Stimulated activated CD8-positive, alpha-beta memory T cell treated with anti-CD3 and anti-CD28 coated beads, Interleukin-7, amount 100 ng/mL, for 48 hours (primary cell): ENCODE results near the gene PRR12.

Source experiments
- DNase-seq, 2 donors: peaks; one replicate each; pipeline ENCODE4 v3.0.0-alpha.2; 2020; ENCODE audit warnings: low read depth in 1 of 2; ENCODE audit errors: extremely low read depth in 1 of 2

The PRR12 gene

GRCh38 chr19:49664171-49665035, 73.4 kb downstream of the PRR12 start:
- DNase-seq = peak; percentile 75 to 84

- DNase-seq = no peak
Observed at GRCh38 chr19:49665036-49665350, 74.0 kb downstream of the PRR12 start.

- peak; percentile 94 to 97 for DNase-seq
Observed at GRCh38 chr19:49665351-49666119, 74.6 kb downstream of the PRR12 start, which contains the start of the genes BCL2L12 and IRF3. Gene BCL2L12 (plus strand): TSS chr19:49665933. CDS start chr19:49666693, 760 bp downstream. Gene IRF3 (minus strand): TSS chr19:49665857. CDS start chr19:49664838, 1,019 bp downstream.

DNA sequence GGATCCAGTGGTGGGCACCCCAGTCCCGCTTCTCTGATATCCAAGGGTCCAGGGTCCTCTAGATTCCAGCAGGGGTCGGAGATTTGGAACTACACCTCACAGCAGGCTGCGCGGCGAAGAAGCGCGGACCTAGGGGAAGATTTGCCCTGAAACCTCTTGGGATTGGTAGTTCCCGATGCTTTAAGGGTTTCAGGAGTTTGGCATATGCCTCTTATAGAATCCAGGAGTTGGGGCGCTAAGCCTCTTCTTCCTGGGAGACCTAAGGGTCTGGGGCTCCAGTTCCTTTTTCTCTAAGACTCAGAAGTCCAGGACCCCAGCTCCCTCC, 75.1 kb downstream of the PRR12 start:
- DNase-seq = no peak

DNA sequence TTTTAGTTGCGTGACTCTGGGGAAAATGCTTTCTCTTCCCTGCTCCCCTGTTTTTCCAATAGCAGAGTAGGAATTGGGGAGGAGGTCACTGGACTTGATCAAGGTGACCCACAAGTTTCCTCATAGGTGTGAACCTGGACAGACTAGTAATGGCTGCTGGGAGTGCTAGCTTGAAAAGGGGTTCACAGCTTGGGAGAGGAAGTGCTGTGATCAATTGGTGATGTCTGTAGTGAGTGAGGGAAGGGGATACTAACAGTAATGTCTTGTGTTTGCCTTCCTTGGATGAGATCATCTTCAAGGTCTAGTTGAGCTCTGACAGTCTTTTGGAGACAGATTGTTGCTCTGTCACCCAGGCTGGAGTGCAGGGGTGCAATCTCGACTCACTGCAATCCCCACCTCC, 76.5 kb downstream of the PRR12 start:
- DNase-seq = no peak

GRCh38 chr19:49669516-49669915, 78.5 kb downstream of the PRR12 start:
- no peak for DNase-seq

DNA sequence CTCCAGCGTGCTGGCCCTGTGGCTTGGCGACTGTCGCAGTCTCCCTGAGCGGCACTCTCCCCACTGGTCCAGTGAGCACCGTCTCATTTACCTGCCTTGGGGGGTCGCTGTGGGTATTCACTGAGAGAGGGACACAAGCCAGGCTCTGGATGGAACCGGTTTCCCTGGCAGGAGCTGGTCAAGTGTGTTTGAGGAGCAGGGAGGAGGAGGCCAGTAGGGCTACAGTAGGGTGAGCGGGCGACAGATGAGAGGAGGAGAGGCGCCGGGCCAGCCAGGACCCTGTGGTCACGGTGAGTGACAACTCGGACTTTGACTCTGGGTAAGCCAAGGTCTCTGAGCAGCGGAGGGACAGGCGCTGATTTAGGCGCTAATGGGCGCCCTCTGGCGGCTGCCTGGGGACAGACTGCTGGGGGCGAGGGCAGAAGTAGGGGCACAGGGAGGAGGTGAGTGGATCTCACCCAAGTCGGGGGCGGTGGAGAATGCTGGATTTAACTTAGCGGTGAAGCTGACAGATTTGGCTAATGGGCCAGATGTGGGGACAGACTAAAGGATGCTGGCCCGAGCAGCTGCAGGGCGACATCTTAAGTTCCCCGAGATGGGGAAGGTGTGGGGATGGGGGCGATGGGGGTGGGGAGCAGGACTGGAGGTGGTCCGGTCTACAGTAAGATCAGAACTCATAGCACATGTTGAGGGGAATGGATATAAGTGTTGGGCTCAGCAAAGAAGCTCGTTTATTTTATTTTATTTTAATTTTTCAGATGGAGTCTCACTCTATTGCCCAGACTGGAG, 81.3 kb downstream of the PRR12 start:
- peak in 1 of 2 donors; percentile 59 for DNase-seq
